Keratinocyte (primary cell): ENCODE data around the gene CD160. TPM values are rescaled to one million over a fixed set of nuclear protein-coding genes. Genes with fewer than 3 reads are reported as not detected.
A peak's percentile ranks its signal among the peaks of the same experiment; 100 is the strongest.
"Not testable (repeated sequence)": the region's sequence is repeated elsewhere in the genome, so short reads cannot be mapped to it uniquely, and the experiment has no call there.

ENCODE experiments used
- DNase-seq: peaks from one replicate; pipeline ENCODE4 v3.0.0-alpha.2; 2011; ENCODE audit warnings: low read depth, missing footprints, low spot score
- FAIRE-seq: peaks from 2 replicates; lab custom pipeline; 2011; peaks lifted over from hg19 to GRCh38; lab: Jason Lieb, UNC
- H2AFZ ChIP-seq: 2 replicates; pipeline ENCODE4 v1.6.0; 2012; ENCODE audit warnings: low read length, control low read depth, inconsistent platforms; ENCODE audit not compliant: control insufficient read depth
- H3K27ac ChIP-seq: 2 replicates; pipeline ENCODE4 v1.5.1; 2011; ENCODE audit warnings: low read length; ENCODE audit not compliant: control insufficient read depth, insufficient read depth
- H3K27me3 ChIP-seq: 3 replicates; pipeline ENCODE4 v1.6.0; 2011; ENCODE audit warnings: low read length; ENCODE audit not compliant: control insufficient read depth, insufficient read depth; ENCODE audit errors: extremely low read depth
- H3K36me3 ChIP-seq, 2 experiments: 2 replicates in 1 of 2; 3 replicates in 1 of 2; pipeline ENCODE4 v1.5.1; 2011; ENCODE audit warnings: low read length in 2 of 2, mild to moderate bottlenecking in 1 of 2; ENCODE audit not compliant: control insufficient read depth in 2 of 2, insufficient read depth in 2 of 2; ENCODE audit errors: extremely low read depth in 1 of 2
- H3K4me1 ChIP-seq: 3 replicates; pipeline ENCODE4 v1.5.1; 2011; ENCODE audit warnings: low read length; ENCODE audit not compliant: control insufficient read depth, insufficient read depth; ENCODE audit errors: extremely low read depth
- H3K4me2 ChIP-seq: 3 replicates; pipeline ENCODE4 v1.6.0; 2011; ENCODE audit warnings: low read depth, low read length; ENCODE audit not compliant: control insufficient read depth, insufficient read depth; ENCODE audit errors: extremely low read depth
- H3K4me3 ChIP-seq, 3 experiments: fragments of 200-600 bp in 1 of 3; sonication (generic) in 1 of 3; 2 replicates in 2 of 3; 3 replicates in 1 of 3; pipeline ENCODE4 v1.5.1; 2011 to 2016; ENCODE audit warnings: low read length in 3 of 3, mild to moderate bottlenecking in 3 of 3, control low read depth in 2 of 3, inconsistent platforms in 1 of 3, low read depth in 1 of 3, mixed read lengths in 1 of 3, mixed run types in 1 of 3, moderate library complexity in 1 of 3; ENCODE audit not compliant: control insufficient read depth in 2 of 3, insufficient read depth in 2 of 3; ENCODE audit errors: extremely low read depth in 1 of 3
- H3K79me2 ChIP-seq: 2 replicates; pipeline ENCODE4 v1.6.0; 2012; ENCODE audit warnings: low read length; ENCODE audit not compliant: control insufficient read depth, insufficient read depth
- H3K9ac ChIP-seq: 3 replicates; pipeline ENCODE4 v1.6.0; 2011; ENCODE audit warnings: low read length; ENCODE audit not compliant: control insufficient read depth, insufficient read depth; ENCODE audit errors: extremely low read depth
- H3K9me1 ChIP-seq: 3 replicates; pipeline ENCODE4 v1.6.0; 2011; ENCODE audit warnings: low read length; ENCODE audit not compliant: control insufficient read depth, insufficient read depth; ENCODE audit errors: extremely low read depth
- H3K9me3 ChIP-seq: 2 replicates; pipeline ENCODE4 v1.5.1; 2012; ENCODE audit warnings: low read depth, low read length; ENCODE audit not compliant: control insufficient read depth
- H4K20me1 ChIP-seq: 3 replicates; pipeline ENCODE4 v1.6.0; 2011; ENCODE audit warnings: low read length; ENCODE audit not compliant: control insufficient read depth, insufficient read depth; ENCODE audit errors: extremely low read depth
- CTCF ChIP-seq, 3 experiments: IDR thresholded peaks in 1 of 3; conservative IDR thresholded peaks in 1 of 3; optimal IDR thresholded peaks in 1 of 3; 2 replicates in 2 of 3; 3 replicates in 1 of 3; pipeline versions ENCODE3 to v1.5.1; 2011; ENCODE audit warnings: low read length in 3 of 3, mild to moderate bottlenecking in 3 of 3, moderate library complexity in 2 of 3, control low read depth in 1 of 3, inconsistent platforms in 1 of 3; ENCODE audit not compliant: insufficient read depth in 2 of 3; ENCODE audit errors: extremely low read depth in 1 of 3
- EZH2 ChIP-seq: IDR thresholded peaks from one replicate; pipeline ENCODE4 v1.6.1; 2012; ENCODE audit warnings: inconsistent platforms, mild to moderate bottlenecking, low read length, moderate library complexity
- dilution Hi-C: fragments of 300-500 bp; cut with MboI; formaldehyde crosslinking; loops from one replicate; pipeline ENCODE4 v1.7.0; 2020; ENCODE audit warnings: low sequenced_read_pairs; ENCODE audit not compliant: extremely low pct_ligation_motif_present
- polyA minus RNA-seq, 3 experiments: library from RNA; depleted of rRNA, polyadenylated mRNA; stranded (reverse); fragments of >200 nt; gene quantifications; 1 replicate in 1 of 3; 2 replicates in 1 of 3; 3 replicates in 1 of 3; pipeline ENCODE4 v1.2.3, GENCODE V29; 2011
- polyA plus RNA-seq, 5 experiments: library from polyadenylated mRNA; depleted of rRNA in 3 of 5; stranded (reverse) in 3 of 5; stranded (forward) in 1 of 5; unstranded in 1 of 5; fragments of >200 nt; gene quantifications; 1 replicate in 1 of 5; 2 replicates in 3 of 5; 3 replicates in 1 of 5; pipeline versions ENCODE4 v1.2.1 to v1.2.3, GENCODE V29; 2011 to 2012; ENCODE audit warnings: missing spikeins in 2 of 5, low read depth in 1 of 5, low replicate concordance in 1 of 5

CD160 gene
- polyA plus RNA-seq (not detected in 3 replicates), polyA minus RNA-seq (not detected in 3 replicates)
- not detected for polyA plus RNA-seq (2011; ENCODE audit: low read depth)
- polyA plus RNA-seq (2011; cell fraction: cytosol; rRNA removed), result not detected in 2 replicates
- not detected in 2 replicates for polyA plus RNA-seq (2011; cell fraction: nucleus; rRNA removed)
- polyA plus RNA-seq (2012; ENCODE audit: low replicate concordance), result 0.06 and 0.56 TPM in 2 replicates
- polyA minus RNA-seq (2011; cell fraction: cytosol; rRNA and poly(A)+ RNA removed), result not detected
- polyA minus RNA-seq (2011; cell fraction: nucleus; rRNA and poly(A)+ RNA removed), result not detected in 2 replicates

- Histone ChIP-seq H3K36me3 (no peaks in the 10 kb centered on the region), H3K27me3 (no peaks in the 10 kb centered on the region), H3K9me1 (no peaks in the 10 kb centered on the region), H3K79me2 (no peaks in the 10 kb centered on the region), H3K9me3 (no peaks in the 10 kb centered on the region), H4K20me1 (no peaks in the 10 kb centered on the region), H2AFZ (peak within 1 kb of the TSS; percentile 86), H3K4me1 (peaks cover 14% of the 10 kb centered on the region), H3K4me3 (no peak within 1 kb of the TSS), H3K4me2 (peak within 1 kb of the TSS; percentile 90), H3K9ac (peak within 1 kb of the TSS; percentile 15), H3K27ac (peak within 1 kb of the TSS; percentile 14)
- TF ChIP-seq CTCF (optimal IDR thresholded peaks at IDR 0.05 in 1 of 3, IDR thresholded peaks at IDR 0.05 in 1 of 3, conservative IDR thresholded peaks at IDR 0.05 in 1 of 3; ENCODE audit: extremely low read depth in 1 of 3, insufficient read depth in 2 of 3, low read length in 3 of 3), result no peak
- TF ChIP-seq EZH2, result no peak
- no peak for FAIRE-seq
- no peak for DNase-seq
- dilution Hi-C loops, result no loop called here
Observed at GRCh38 chr1:145719230-145720079, at the start of gene CD160. CD160 (plus strand) TSS chr1:145719499; CDS start chr1:145728328, 8,829 bp downstream.

GRCh38 chr1:145670995-145671745, 48.1 kb upstream of the CD160 start:
- H3K9me1 ChIP-seq, dilution Hi-C loops, H3K4me1 ChIP-seq, H3K36me3 ChIP-seq, H3K9me3 ChIP-seq, H3K4me2 ChIP-seq, DNase-seq, FAIRE-seq, H3K27me3 ChIP-seq, H3K79me2 ChIP-seq, H3K4me3 ChIP-seq, H3K9ac ChIP-seq, H4K20me1 ChIP-seq, H2AFZ ChIP-seq, H3K27ac ChIP-seq: not testable (repeated sequence)

- H3K27ac ChIP-seq, H3K9ac ChIP-seq, H4K20me1 ChIP-seq, FAIRE-seq, H3K4me3 ChIP-seq, H3K9me1 ChIP-seq, H3K4me2 ChIP-seq, H3K9me3 ChIP-seq, H3K79me2 ChIP-seq, H2AFZ ChIP-seq, DNase-seq, H3K36me3 ChIP-seq, dilution Hi-C loops, H3K4me1 ChIP-seq, H3K27me3 ChIP-seq: not testable (repeated sequence)
Observed at GRCh38 chr1:145673217-145673616, 46.1 kb upstream of the CD160 start.

- H3K9me3 ChIP-seq, H3K4me2 ChIP-seq, H3K79me2 ChIP-seq, dilution Hi-C loops, H3K27me3 ChIP-seq, H4K20me1 ChIP-seq, H3K9ac ChIP-seq, H3K9me1 ChIP-seq, H3K4me3 ChIP-seq, H2AFZ ChIP-seq, FAIRE-seq, DNase-seq, H3K36me3 ChIP-seq, H3K4me1 ChIP-seq: not testable (repeated sequence)
- peak overlapping the region; percentile 36 for H3K27ac ChIP-seq
Observed at GRCh38 chr1:145684858-145685257, 34.4 kb upstream of the CD160 start.
